ENCODE measurements around the gene AFP. TPM values are rescaled to one million over a fixed set of nuclear protein-coding genes. Genes with fewer than 3 reads are reported as not detected.

The AFP gene
- total and polyA plus RNA-seq, 2 of the 13 experiments (the other 11 are each of a cell fraction or from before 2014, with no cell fraction given), result 9,434 to 13,105 TPM

GRCh38 chr4:73405138-73405537, 30.9 kb upstream of the AFP start:
- WGBS (ENCODE audit: low lambda C conversion rate), result 11% methylated on average over 2 of the region's 2 CpGs
- FAIRE-seq (no peak), ATAC-seq (peak; percentile 9; the same call in 1 of the 3 replicates), DNase-seq (ENCODE audit: low spot score) (no peak)
- Histone ChIP-seq H3K36me3 (replicated peaks in 1 of 2; ENCODE audit: control insufficient read depth in 1 of 2, insufficient read depth in 2 of 2, low read length in 2 of 2) (peaks cover 3 to 26% of the 10 kb centered on the region in 2 experiments; a peak in 4 of 5 replicates), H3K79me2 (ENCODE audit: insufficient read depth, low read length) (peaks cover 72% of the 10 kb centered on the region), H4K20me1 (ENCODE audit: insufficient read depth, low read length) (peaks cover 11% of the 10 kb centered on the region; the same call in 1 of the 2 replicates), H3K27ac (ENCODE audit: extremely low read length, insufficient read depth, low read length) (peak overlapping the region; percentile 89), H3K9me3 (ENCODE audit: low read length) (no peaks in the 10 kb centered on the region), H3K4me3 (replicated peaks in 1 of 3; ENCODE audit: insufficient read depth in 1 of 3, low read depth in 2 of 3, low read length in 3 of 3) (peak overlapping the region; percentile 68 to 86 (median 71)), H3K4me2 (ENCODE audit: low read depth, low read length) (peak overlapping the region; percentile 77), H3K4me1 (ENCODE audit: insufficient read depth, low read length) (peaks cover 60% of the 10 kb centered on the region), H3K27me3 (ENCODE audit: control insufficient read depth in 1 of 2, insufficient read depth in 2 of 2, low read length in 2 of 2) (no peaks in the 10 kb centered on the region), H3K9ac (ENCODE audit: insufficient read depth, low read depth, low read length) (peak overlapping the region; percentile 92), H2AFZ (ENCODE audit: low read length) (no peak overlapping the region)
- POLR2A ChIA-PET, result interaction anchor here (0.8 to 2.9 kb wide), 7 partner anchors 8 to 64 kb away, joined by 3 to 25 read pairs (median 5); partner anchors contain the start of gene AFP
- in situ Hi-C loops (cut with HindIII; ENCODE audit: extremely low pct_ligation_motif_present, low pct_unique_long_range_greater_than_20kb), result loop anchor here (5.0 kb wide), 1 partner anchor 63 kb away; no protein-coding TSS in a partner anchor
- BruUV-seq (replicated peaks), result TSS peak; percentile 59
- CTCF ChIA-PET (ENCODE audit: low intra/inter-chr PET ratio, low total read pairs), result no interaction called here
- intact Hi-C loops (cut with micrococcal nuclease; ENCODE audit: unreplicated experiment), result loop anchor here (5.0 kb wide), 1 partner anchor 42 kb away; no protein-coding TSS in a partner anchor
- peak; percentile 24; the same call in 1 of the 2 replicates for TF ChIP-seq KAT8 (CRISPR knock-in tag; IDR thresholded peaks at IDR 0.05)
- TF ChIP-seq PHF5A (CRISPR knock-in tag; IDR thresholded peaks at IDR 0.05; ENCODE audit: low read depth, unreplicated experiment), result peak; percentile 96
- TF ChIP-seq DPF2 (CRISPR knock-in tag; IDR thresholded peaks at IDR 0.05; ENCODE audit: borderline replicate concordance, low read depth), result no peak
- no peak for TF ChIP-seq ZNF343 (CRISPR knock-in tag; IDR thresholded peaks at IDR 0.05)
- TF ChIP-seq MAZ (IDR thresholded peaks at IDR 0.05; ENCODE audit: borderline replicate concordance, low read depth, low read length), result no peak
- no peak for TF ChIP-seq MAZ (CRISPR knock-in tag; IDR thresholded peaks at IDR 0.05; ENCODE audit: low read depth)
- peak; percentile 46 for TF ChIP-seq RBM22 (optimal IDR thresholded peaks at IDR 0.05; ENCODE audit: low read length)
- no peak for TF ChIP-seq ZNF562 (CRISPR knock-in tag; IDR thresholded peaks at IDR 0.05; ENCODE audit: borderline replicate concordance)
- no peak for TF ChIP-seq MYC (CRISPR knock-in tag; IDR thresholded peaks at IDR 0.05; ENCODE audit: borderline replicate concordance)
- TF ChIP-seq AGO2 (optimal IDR thresholded peaks at IDR 0.05; ENCODE audit: low read depth, low read length), result peak; percentile 62
- peak; percentile 63; the same call in 1 of the 2 replicates for TF ChIP-seq ZSCAN9 (CRISPR knock-in tag; IDR thresholded peaks at IDR 0.05; ENCODE audit: borderline replicate concordance)
- TF ChIP-seq SNAPC2 (CRISPR knock-in tag; IDR thresholded peaks at IDR 0.05), result no peak
- TF ChIP-seq ZNF564 (CRISPR knock-in tag; IDR thresholded peaks at IDR 0.05), result no peak
- TF ChIP-seq HNF1A (IDR thresholded peaks at IDR 0.05; ENCODE audit: low read depth), result no peak
- TF ChIP-seq HNF1A (CRISPR knock-in tag; IDR thresholded peaks at IDR 0.05; ENCODE audit: borderline replicate concordance), result peak; percentile 28; the same call in 1 of the 2 replicates
- peak; percentile 10; the same call in 1 of the 2 replicates for TF ChIP-seq KLF9 (CRISPR knock-in tag; IDR thresholded peaks at IDR 0.05; ENCODE audit: low read depth)
- TF ChIP-seq KDM5A (IDR thresholded peaks at IDR 0.05; ENCODE audit: borderline replicate concordance, low read length), result peak; percentile 44; the same call in 1 of the 2 replicates
- peak; percentile 17 for TF ChIP-seq KMT2B (CRISPR knock-in tag; IDR thresholded peaks at IDR 0.05)
- TF ChIP-seq SMAD9 (CRISPR knock-in tag; IDR thresholded peaks at IDR 0.05), result no peak
- no peak for TF ChIP-seq CCAR2 (optimal IDR thresholded peaks at IDR 0.05; ENCODE audit: low read depth, low read length)
